ENCODE data around the gene ODAD3. TPM values are rescaled to one million over a fixed set of nuclear protein-coding genes. Genes with fewer than 3 reads are reported as not detected.

ODAD3 gene
- total RNA-seq, result 1 to 10 TPM in 1 of 4 donors, not detected in 3; 1.5 TPM

DNA sequence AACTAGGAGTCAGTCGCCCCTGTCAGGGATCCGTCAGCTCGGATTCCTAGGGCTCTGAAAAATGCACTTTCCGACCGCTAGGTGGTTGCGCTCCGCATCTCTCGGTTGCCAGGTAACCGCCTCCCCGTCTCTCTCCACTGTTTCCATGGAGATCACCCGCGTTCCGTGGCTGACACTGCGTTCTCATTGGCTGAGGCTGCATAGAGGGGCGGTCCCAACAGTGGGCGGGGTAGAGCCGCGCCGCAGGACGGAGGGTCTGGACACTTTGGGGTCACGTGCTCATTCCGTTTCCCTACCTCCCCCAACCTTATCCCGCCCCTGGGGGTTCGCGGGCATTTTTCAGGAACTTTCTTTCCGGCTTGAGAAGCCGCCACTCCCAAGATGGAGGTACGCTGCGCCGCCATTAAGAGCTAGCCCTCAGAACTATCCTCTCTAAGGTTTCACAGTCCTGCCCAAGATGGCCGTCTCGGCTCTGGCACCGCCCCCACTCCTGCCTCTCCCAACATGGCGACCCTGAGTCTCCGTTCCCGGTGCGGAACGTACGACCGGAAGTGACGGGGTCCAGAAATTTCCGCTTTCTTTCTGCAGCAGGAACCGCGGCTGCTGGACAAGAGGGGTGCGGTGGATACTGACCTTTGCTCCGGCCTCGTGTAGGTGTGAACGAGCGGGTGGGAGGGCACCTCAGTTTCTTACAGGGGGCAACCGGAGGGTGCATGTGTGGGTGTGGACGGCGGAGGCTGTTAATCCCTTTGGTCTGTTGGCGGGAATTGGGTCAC lies at the start of gene ODAD3, which contains the start of gene PRKCSH:
TSS of gene ODAD3 (minus strand) at position 65 of the 776 bp plus-strand sequence. CDS start 105 bp downstream, outside the sequence.
TSS of gene PRKCSH (plus strand) at position 579 of the 776 bp plus-strand sequence. CDS start 483 bp downstream, outside the sequence.
- Histone ChIP-seq H3K36me3 (peaks cover 0 to 30% (median 2%) of the 10 kb centered on the region in 3 donors), H3K27ac (peak within 1 kb of the TSS; percentile 77 to 87 (median 79)), H3K4me1 (peaks cover 0 to 19% (median 12%) of the 10 kb centered on the region in 4 donors), H3K9me3 (no peaks in the 10 kb centered on the region), H3K27me3 (no peaks in the 10 kb centered on the region), H3K4me3 (peak within 1 kb of the TSS; percentile 61 to 73 (median 66))
- TF ChIP-seq POLR2A (IDR thresholded peaks at IDR 0.05), result peak in 1 of 2 donors; percentile 53
- TF ChIP-seq, protein P1, sequence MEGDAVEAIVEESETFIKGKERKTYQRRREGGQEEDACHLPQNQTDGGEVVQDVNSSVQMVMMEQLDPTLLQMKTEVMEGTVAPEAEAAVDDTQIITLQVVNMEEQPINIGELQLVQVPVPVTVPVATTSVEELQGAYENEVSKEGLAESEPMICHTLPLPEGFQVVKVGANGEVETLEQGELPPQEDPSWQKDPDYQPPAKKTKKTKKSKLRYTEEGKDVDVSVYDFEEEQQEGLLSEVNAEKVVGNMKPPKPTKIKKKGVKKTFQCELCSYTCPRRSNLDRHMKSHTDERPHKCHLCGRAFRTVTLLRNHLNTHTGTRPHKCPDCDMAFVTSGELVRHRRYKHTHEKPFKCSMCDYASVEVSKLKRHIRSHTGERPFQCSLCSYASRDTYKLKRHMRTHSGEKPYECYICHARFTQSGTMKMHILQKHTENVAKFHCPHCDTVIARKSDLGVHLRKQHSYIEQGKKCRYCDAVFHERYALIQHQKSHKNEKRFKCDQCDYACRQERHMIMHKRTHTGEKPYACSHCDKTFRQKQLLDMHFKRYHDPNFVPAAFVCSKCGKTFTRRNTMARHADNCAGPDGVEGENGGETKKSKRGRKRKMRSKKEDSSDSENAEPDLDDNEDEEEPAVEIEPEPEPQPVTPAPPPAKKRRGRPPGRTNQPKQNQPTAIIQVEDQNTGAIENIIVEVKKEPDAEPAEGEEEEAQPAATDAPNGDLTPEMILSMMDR (IDR thresholded peaks at IDR 0.05), result peak; percentile 87 to 99 (median 98)
- peak; percentile 98 to 100 (median 99) for DNase-seq

DNA sequence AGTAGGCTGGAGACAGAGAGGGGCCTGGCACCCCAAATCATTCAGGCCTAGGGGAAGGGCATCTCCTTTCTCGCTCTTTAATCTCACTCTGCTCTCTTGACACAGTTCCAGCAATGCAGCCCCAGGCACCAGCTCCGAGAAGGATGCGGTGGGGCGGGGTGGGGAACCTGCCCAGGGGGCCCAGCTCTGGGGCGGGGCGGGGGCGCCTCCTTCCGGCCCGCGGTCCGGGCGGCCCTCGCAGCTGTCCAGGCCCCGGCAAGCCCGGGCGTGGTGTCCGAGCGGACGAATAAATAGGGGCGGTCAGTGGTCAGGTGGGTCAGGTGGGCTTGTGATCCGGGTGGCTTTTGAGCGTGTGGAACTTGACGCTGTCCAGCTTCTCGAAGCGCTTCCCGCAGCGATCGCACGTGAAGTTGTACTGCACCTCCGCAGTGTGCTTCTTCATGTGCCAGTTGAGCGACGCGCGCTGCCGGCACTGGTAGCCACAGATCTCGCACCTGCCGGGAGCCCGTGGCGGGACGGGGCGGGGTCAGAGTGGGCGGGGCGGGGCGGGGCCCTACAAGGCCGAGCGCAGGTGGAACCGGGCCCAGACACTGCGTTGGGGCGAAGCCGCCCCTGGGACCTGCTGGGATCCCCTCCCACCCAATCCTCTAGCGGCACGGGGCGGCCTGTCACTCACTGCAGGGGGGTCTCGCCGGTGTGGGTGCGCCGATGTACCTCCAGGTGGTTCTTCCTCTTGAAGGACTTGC lies 48.6 kb upstream of the ODAD3 start:
- H3K27me3 ChIP-seq, result peaks cover 0 to 36% of the 10 kb centered on the region in 2 donors
- H3K4me1 ChIP-seq, result peaks cover 0 to 41% (median 25%) of the 10 kb centered on the region in 4 donors
- peaks cover 0 to 3% (median 0%) of the 10 kb centered on the region in 4 donors for H3K9me3 ChIP-seq
- H3K27ac ChIP-seq, result no peak overlapping the region
- no peak for TF ChIP-seq POLR2A (IDR thresholded peaks at IDR 0.05)
- TF ChIP-seq, protein P1 (IDR thresholded peaks at IDR 0.05), result no peak
- DNase-seq, result no peak
- peaks cover 0 to 22% (median 0%) of the 10 kb centered on the region in 3 donors for H3K36me3 ChIP-seq
- H3K4me3 ChIP-seq, result no peak overlapping the region

DNA sequence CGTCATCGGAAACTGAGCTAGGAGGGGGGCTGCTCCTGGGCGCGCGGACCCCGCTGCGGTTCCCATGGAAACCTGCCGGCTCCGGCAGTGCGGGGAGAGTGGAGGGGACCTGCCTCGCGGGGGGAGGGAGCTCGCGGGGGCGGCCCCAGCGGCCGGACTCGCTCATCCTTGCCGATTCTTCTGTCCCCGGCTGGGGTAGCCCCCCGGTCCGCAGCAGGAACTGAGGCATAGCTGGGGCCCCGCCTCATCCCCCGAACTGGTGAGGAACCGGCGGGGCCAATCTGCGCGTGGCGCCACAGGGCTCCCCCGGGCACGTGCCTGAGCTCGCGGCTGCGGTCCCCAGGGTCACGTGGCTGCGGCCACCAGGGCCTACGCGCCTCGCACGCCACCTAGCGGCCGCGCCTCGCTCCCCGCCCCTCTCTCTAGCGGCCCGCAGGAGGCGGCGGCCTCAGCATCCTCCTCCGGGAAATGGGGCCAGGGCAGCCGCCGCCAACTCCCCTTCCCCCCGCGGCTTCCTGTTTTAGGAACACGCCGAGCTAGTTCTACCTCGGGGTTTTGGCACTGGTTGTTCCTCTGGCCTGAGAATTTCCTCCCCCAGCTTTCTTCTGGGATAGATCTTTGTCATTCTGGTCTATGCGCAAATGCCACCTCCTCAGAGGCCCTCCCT lies 47.6 kb upstream of the ODAD3 start:
- Histone ChIP-seq H3K36me3 (peaks cover 0 to 22% (median 0%) of the 10 kb centered on the region in 3 donors), H3K4me1 (peaks cover 0 to 41% (median 25%) of the 10 kb centered on the region in 4 donors), H3K9me3 (peaks cover 0 to 3% (median 0%) of the 10 kb centered on the region in 4 donors), H3K27ac (peak overlapping the region in 1 of 4 donors; percentile 31), H3K4me3 (peak overlapping the region; percentile 7 to 46 (median 40)), H3K27me3 (peaks cover 0 to 36% of the 10 kb centered on the region in 2 donors)
- TF ChIP-seq POLR2A (IDR thresholded peaks at IDR 0.05), result no peak
- TF ChIP-seq, protein P1 (IDR thresholded peaks at IDR 0.05), result peak; percentile 94 to 98 (median 98)
- peak; percentile 81 to 93 (median 85) for DNase-seq

DNA sequence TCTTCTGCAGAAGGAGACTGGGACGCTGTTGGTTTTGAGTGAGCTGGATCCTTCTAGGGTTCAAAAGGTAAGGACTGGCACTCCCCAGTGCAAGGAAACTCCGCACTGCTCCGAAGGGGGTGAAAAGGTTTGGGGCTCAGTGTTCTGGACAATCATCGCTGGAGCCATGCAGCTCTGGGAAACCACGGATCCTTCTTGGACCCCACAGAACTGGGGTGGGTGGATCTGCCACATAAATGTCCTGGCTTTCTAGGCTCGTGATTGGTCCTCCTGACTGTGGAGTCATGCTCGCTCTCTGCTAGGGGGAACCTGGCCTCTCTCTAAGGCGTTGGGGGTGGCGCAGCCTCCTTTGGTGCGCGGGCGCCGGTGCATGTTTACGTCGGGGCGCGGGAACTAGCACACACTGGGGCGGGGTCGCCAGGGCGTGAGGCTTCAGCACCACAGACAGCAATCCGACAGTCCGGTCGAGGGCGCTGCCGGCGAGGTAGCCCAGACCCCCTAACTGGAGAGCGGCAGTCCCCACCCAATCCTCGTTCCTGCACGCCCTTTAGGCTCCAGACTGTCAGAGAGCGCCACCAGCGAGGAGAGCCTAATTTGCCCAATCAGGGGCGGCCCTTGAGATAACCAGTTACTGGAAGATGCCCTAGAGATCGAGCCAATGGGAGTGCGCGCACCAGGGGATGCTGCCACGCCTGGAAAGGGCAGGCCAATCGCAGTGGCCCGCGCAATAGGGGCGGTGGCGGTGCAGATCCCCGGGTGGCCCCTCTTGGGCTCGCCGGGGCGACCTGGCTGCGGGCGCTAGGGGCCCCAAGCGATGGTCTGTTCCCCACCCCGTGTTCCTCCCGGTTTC lies 46.8 kb upstream of the ODAD3 start:
- peaks cover 0 to 15% (median 0%) of the 10 kb centered on the region in 3 donors for H3K36me3 ChIP-seq
- H3K27me3 ChIP-seq, result peaks cover 0 to 36% of the 10 kb centered on the region in 2 donors
- peak overlapping the region; percentile 7 to 46 (median 40) for H3K4me3 ChIP-seq
- peaks cover 0 to 3% (median 0%) of the 10 kb centered on the region in 4 donors for H3K9me3 ChIP-seq
- DNase-seq, result peak; percentile 60 to 71 (median 62)
- no peak for TF ChIP-seq POLR2A (IDR thresholded peaks at IDR 0.05)
- TF ChIP-seq, protein P1 (IDR thresholded peaks at IDR 0.05), result no peak
- H3K4me1 ChIP-seq, result peaks cover 0 to 41% (median 25%) of the 10 kb centered on the region in 4 donors
- peak overlapping the region in 1 of 4 donors; percentile 31 for H3K27ac ChIP-seq
